ENCODE results near the gene CAT.

The CAT gene

DNA sequence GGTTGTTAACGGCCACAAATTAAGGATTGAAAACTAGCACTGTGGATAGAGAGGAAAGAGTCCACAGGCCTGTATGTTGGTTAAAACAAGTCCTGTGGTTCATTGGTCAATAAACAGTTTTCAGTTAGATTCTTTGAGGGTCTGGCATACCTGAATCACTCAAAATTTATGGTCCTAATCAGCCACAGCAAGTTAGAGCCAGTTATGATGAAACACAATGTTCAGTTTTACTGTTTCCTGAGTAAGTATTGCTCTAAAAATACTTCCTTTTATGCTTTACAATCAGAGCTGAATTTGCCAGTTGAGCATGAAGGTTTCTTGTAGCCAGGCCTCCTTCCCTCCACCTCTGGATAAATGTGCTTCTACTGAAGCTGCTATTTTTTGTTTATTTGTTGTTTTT is 12.9 kb upstream of the CAT start:
- DNase-seq = no peak

DNA sequence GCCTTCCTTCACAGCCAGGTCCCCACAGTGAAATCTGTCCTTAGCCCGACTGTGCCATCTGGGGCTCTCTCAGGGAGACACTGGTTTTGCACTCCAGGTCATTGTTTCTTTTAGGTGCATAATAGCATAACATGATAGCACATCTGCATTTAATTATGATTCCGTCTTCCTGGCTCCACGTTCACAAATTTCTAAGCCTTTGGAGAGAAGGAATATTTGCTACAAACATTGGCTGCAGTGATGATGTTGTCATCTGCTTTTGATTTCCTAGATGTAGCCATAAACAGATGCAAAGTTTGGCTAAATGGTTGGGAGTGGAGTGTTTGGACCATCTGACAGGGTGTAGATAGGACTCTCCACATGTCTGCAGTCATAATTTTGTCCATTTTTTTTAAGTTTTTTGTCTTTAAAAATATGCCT is 12.0 kb upstream of the CAT start:
- DNase-seq = no peak

DNA sequence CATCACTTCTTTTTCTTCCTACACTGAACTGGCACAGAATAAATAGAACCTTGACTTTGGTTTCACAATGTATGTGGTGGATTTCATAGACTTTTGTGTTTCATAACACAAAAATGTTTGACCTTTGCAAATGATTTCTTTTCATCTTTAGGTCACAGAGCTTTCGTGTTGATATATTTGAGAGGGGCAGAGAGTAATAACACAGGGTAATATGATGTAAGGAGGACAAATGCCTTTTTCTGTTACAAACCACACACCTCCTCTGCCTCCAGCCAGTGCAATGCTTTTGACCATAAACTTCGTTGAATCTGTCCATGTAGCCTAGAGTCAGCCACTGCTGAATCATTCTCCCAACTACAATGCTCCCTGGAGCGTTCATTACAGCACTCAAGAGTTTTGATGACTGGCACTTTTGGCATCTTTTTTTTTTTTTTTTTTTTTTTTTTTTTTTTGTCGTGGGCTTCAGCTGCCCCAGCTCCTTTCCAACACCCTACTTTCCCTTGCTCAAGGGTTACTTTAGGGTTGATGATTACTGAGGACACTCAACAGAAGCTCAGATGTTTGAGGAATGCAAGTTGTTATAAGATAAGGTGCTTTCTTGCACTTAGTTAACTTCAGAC is 11.4 kb upstream of the CAT start:
- DNase-seq = peak; percentile 9 to 42

DNA sequence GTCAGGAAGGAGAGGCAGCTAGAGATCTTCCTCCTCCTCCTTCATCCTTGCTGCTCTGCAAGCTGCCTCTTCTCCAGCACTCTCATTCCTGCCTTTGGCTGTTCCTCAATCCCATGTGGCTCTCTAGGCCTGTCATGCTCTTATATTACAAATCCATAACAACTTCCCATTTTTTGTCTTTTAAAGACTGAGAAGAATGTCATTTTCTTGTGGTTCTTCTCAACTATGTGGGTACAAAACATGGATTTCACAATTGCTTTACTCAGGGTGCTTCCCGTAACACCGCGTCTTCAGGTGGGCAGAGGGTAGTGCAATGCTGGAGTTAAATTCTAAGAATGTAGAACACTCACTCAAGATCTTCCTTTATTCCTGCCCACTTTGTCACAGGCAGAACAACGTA is 6.8 kb upstream of the CAT start:
- no peak for DNase-seq

DNA sequence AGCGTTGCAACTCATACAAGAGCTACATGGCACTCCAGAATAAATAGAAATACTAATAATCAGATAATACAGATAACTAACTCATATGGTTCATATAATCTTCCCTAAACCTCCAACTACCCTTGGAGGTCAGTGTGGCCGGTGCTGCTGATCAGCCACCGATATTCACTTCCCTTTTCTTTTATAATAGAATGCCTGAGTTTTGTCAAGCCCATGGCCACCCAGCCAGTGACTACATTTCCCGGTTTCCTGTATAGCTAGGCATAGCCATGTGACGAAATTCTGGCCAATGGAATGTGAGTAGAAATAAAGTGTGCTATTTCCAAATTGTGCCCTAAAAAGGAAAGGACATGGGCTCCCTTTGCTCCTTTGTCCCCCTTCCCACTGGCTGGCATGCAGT is 5.9 kb upstream of the CAT start:
- no peak for DNase-seq

DNA sequence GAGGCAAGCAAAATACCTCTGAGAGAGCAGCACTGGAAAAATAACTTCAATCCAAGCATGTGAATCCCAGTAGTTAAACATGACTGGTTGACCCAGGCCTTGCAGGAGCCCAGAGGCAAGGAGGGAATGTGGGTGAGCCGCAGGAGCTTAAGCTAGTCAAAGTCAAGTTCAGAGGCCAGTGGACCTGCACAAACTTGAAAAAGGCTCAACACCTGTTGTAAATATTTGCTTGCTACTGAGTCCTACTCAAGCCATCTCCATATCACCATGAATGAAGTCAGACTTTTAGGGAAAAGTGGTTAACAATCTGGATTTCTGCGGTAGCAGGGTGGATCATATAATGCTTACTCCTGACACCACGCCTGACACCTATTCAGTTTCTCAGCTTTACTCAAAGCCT is 4.8 kb upstream of the CAT start:
- no peak for DNase-seq

DNA sequence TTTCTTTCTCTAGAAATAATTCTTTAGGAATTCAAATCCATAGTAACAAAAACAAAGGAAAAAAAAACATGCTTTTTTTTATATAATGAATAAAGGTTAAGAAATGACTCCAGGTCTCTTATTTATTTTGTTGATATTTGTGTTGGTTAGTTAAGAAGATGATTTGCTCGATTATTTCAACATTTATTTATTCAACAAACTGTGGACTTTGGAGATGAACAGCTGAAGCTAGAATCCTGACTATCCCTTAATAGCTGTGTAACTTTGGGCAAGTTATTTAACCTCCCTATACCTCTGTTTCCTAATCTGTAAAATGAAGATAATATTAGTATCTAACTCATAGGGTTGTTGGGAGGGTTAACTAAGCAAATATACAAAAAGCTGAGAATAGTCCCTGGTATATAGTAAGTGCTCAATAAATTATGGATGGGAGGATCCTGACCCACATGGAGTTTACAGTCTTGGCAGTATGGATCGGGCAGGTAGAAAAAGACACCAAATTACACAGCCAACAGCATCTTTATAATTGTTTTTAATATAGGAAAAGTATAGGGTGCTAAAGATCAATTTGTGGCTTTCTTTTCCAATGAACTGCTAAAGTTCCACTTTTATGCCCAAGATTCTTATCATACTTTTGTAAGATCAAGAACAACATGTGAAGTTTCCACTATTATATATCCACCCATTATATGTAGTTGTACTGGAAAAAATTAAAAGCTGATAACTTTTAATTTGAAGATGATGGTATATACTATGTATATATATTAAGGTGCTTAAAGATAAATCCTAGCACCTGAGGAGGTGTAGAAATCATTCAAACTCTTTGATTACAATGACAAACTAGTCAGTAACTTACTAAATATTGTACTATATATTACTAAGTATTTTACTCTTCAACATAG is 1.3 kb upstream of the CAT start:
- DNase-seq = no peak

DNA sequence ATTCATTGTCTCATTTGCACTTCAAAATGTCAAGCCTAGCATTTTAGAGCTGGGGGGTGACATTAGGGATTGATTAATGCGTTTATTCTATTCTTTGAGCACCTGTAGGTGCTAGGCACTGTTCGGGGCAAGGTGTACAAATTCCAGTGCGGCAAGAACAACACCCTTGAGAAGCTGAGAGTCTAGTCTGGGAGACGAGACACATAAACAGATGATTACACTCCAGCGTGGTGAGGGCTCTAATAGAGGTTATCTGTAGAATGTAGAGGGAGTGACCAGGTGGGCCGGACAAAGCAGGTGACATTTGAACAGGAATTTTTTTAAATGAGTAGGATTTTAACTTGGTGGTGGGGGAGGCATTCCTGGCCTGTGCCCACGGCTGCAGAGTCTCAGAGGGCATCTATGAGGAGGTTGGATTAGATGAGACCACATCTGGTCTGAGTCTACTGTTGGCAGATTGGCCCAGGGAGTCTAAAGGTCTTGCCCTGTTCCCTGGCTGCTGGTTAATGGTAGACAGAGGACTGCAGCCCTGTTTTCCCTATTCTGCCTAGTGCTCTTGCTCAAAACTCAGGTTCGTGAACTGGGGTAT is 970 bp downstream of the CAT start:
- no peak for DNase-seq

DNA sequence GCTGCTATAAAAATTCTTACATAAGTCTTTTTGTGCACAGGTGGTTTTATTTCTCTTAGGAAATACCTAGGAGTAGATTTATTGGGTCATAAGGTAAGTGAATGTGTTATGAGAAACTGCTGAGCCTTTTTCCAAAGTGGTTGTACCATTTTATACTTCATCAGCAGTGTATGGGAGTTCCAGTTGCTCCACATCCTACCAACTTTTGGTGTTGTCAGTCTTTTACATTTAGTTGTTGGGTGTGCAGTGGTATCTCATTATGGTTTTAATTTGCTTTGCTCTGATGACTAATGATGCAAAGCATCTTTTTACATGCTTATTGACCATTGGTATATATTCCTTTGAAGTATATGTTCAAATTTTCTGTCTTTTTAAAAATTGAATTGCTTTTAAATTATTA is 3.1 kb downstream of the CAT start:
- DNase-seq = no peak

DNA sequence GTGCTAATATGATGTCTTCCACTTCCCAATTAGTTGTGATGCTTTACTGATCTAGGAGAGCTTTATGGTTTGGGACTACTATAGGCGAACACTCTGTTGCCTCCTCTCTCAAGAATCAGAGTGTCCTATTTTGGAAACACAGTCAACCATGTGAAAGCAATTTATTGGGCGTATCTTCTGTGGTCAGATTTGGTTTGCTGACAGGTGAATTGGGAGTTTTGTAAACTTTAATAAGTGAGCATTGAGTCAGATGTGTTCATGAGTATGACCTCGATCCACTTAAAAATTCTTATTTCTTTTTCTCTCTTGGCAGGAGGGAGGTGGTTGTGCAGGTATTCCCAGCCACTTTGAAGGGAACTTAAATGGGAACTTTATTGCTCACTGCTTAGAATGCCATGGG is 4.4 kb downstream of the CAT start:
- no peak for DNase-seq

DNA sequence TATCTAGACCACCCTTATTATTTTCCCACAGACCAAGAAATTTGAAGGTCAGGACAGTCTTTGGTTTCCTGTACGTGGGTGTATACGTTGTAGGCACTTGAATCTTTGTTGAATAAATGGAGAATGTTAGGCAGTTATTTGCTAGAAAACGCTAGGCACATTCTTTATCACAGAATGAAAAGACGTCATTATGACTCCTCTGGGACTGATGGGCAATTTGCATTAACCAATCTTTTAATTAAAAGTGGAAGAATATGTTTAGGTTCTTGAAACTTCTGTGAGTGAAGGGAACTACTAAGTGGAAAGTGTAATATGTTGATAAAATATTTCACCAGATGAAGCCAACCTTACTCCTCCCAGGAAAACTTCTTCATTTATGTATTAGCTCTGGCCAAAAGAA is 5.7 kb downstream of the CAT start:
- no peak for DNase-seq

DNA sequence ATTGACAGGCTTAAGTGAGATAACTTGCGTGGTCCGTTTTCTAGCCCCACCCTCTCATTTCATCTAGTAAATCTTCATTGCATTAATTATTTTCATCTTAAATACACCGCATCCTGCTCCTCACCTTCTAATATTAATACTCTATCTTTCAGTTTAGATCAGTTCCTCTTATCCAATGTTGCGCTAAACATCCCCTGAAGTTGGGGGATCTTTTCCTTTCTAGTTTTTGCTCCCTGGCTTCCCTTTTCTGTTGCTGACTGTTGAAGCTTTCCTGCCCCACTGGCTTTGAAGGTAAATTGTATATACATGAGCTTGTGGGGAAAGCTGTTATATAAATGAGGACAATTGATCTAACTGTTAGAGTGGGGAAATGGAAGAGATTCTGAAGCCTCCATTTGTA is 7.2 kb downstream of the CAT start:
- no peak for DNase-seq

DNA sequence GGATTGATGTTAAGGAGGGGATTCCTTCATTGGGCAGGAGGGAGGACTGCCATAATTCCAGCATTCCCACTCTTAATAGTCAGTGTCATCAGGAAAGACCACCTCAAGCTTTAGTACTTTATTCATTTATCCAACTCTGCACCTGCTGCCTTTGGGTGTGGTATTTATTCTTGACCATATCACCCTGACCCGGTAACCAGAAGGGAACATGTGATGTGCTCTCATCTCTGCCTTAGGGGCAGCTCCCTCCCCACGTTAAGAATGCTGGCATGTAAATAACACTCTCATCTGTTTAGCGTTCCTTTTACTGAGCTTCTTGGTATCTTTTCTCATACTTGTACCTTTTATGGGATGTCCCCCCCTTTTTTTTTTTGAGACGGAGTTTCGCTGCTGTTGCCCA is 7.7 kb downstream of the CAT start:
- no peak for DNase-seq

DNA sequence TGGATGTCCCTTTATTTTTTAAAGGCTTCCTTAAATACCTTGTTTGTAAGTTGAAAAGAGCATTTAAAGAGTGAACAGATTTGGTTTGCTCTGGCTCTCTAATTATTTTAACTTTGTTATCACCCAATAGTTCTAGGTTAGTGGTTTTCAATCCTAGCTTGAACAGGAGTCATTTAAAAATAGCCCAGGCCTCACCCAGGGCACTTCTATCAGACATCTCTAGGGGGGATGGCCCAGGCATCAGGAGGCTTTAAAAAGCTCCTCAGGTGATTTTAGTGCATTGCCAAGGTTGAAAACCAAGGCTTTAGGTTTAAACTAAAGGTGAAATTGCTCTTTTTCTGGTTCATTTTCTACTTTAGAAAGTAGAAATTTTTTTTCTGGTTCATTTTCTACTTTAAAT is 8.3 kb downstream of the CAT start:
- no peak for DNase-seq

DNA sequence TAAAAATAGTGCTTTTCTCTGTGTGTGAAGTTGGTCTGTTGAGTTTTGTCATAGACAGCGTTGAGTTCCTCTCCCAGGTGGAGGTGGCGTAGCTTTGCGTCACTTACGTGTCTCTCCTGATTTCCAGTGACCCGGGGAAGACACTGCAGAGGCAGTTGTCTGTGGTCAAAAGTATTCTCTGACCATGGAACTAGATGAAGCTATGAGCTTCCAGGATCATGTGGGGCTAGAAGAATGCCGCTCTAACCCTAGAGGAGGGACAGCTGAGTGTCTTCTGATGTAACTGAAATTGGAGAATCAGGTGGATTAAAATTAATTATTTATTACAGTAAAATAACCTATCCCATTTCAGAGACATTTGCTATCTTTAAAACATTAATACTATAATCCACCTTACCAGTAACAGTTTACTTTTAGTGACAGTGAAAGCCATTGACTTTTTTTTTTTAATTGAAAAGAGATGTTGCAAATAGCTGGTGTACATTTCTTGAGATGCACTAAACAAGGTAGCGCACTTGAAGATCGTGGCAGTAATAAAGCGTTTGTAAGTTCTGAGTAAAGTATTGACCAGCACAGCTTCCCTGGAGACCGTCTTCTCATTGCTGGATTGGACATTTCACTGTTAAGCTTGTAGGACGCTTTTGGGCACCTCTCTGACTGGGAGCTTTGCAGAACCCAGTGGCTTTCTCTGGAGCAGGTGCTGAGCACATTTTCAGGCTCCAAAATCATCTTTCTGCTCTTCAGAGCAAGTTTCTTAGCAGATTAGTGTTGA is 9.7 kb downstream of the CAT start:
- DNase-seq = no peak

DNA sequence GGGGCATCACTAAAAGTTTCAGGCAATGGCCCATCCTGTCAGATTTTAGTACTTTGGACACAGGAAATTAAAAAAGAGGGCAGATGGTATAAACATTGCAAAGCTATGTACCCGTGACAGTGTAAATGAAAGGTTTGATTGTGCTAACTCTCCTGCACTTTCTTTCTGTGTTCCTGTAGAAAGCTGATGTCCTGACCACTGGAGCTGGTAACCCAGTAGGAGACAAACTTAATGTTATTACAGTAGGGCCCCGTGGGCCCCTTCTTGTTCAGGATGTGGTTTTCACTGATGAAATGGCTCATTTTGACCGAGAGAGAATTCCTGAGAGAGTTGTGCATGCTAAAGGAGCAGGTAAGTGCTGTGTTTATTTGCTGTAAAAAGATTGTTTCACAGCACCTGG is 10.3 kb downstream of the CAT start:
- no peak for DNase-seq

DNA sequence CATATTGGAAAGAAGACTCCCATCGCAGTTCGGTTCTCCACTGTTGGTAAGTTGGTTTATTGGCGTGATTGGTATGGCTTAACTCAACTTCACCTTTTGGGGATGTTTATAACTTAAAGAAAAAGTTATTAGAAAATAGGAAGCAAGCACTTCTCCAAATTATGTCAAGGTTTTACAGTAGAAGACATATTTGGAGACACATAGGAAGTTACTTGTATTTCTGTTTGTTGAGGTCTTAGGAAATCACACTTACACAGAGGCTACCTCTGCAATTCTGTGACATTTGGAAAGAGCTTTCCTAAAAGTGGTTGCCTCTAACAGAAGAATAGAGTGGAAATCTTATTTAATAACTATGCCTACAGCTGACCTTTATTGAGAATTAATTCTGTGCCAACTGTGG is 12.3 kb downstream of the CAT start:
- DNase-seq = no peak

DNA sequence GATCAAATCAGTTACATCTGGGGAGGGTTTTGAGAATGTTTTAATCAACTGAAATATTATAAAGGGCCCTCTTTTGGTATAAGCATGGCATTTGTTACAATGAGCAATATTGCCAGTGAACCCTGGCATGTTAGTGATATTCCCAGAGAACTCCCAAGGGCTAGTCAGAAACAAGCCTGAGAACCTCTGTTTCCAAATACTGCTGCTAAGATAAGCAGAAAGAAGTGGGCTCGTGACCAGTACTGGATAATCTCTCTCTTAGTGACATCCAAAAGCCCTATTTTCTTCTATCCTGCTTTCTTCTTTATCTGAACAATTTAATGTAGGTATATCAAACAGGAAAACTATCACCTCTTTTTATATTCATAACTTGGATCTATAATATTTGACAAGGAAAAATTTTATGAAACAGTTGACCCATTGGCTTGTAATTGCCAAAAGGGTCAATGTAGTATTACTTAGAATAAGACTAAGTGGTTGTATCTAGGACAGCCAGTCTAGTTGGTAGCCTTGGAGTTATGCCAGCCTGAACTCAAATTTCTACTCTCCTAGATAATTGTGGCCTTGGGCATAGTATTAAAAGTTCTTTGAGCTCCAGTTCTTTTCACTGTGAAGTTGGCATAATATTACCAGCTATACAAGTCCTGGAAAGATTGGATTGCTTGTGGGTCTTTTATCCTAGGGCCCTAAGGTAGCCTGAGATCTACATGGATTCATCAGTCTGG is 15.7 kb downstream of the CAT start:
- no peak for DNase-seq

DNA sequence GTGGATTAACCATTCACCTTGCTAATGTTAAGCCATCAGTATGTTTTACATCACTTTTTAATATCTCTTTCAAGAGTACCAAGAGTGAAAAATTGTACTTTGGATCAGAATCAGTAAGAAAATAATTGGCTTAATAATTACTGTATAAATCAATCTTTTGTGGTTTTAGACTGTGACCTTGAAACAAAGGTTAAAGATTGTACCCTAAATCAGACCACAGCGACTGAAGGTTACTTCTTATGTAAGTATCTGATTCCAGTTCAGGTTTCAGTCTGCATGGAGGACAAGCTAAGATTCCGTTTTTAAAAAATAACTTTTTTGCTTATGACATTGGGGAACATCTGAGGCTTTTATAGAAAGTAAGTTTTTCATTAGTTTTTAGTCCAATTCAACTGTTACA is 18.9 kb downstream of the CAT start:
- no peak for DNase-seq

DNA sequence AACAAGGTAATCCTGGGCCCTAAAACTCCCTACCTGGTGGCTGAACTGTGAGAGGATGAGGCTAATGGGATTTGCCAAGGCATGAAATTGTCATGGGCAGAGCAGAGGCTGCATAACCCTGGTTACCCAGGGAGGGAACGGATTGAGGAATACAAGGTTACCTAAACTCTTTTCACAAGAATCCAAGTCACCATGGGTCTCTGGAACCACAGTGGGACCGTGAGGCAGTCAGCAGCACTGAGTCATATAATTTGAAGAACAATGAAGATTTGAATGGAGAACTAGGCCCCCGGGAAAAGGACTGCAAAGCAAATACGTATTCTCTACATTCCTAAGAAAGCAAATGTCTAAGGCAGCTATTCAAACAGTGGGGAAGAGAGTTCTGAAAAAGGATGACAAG is 19.8 kb downstream of the CAT start:
- DNase-seq = no peak

DNA sequence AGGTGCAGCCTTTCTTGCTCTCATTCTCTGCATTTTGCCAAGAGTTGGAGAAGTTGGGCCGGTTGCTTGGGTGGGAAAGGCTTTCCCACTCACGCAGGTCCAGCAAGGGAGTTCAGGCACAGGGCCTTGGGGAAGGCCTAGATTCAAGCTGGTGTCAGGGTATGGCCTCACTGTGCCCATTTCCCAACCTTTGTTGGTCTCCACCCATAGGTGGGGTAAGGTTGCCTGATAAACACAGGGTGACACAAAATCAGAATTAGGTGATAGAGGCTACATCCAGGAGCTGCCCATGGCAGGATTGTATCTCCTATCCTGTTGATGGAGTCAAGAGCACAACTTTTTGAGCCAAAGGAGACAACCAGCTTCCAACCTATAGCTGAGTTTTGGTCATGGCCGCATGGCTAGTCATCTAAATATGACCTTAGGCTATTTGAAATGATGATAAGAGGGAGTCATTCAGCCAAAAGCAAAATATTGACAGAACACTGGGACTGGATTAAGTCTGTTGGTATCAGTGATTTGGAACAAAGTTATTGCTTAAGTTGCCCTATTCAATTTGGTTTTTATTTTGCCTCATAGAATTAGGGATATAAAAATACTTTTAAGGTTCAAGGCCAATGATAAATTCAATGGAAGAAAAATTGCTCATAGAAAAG is 20.9 kb downstream of the CAT start:
- no peak for DNase-seq

DNA sequence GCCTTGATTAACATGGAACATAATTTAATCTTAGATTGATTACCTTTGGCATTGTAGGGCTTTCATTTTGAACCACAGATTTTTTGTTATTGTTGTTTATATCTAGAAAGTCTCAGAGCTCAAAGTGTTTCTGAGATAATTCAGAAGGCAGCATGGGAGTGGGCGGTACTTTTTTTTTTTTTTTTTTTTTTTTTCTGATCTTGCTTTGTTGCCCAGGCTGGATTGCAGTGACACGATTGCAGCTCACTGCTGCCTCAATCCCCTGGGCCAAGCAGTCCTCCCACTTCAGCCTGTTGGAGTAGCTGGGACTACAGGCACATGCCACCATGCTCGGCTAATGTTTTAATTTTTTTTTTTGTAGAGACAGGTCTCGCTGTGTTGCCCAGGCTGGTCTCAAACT is 21.5 kb downstream of the CAT start:
- DNase-seq = no peak
